Hematopoietic multipotent progenitor cell treated with erythropoietin and hydrocortisone succinate and interleukin-3 and kit ligand, for 8 days (in vitro differentiated cells): ENCODE measurements around the gene MPZL2.

Experiments
- DNase-seq: peaks from one replicate; pipeline ENCODE4 v3.0.0-alpha.2; 2015

MPZL2 gene

GRCh38 chr11:118216621-118217481, 47.2 kb downstream of the MPZL2 start:
- no peak for DNase-seq

DNA sequence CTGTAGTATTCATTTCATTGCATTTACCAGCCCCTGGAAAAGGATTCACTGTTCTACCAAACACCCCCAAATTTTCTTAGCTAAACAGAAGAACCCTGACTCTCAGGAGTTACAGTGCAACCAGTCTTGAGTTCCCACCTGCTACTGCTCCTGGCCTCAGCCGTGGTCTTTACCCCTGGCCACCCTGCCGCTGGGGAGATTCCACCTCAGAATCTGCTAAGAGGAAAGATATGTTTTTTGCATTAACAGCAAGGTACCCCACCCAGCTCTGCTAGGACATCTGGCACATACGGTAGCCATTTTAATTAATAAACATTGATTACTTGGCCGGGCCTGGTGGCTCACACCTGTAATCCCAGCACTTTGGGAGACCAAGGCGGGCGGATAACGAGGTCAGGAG, 48.3 kb downstream of the MPZL2 start:
- DNase-seq: no peak

GRCh38 chr11:118215262-118215661, 48.8 kb downstream of the MPZL2 start:
- no peak for DNase-seq

- DNase-seq: no peak
Measured at GRCh38 chr11:118214210-118214914, 49.7 kb downstream of the MPZL2 start.

- no peak for DNase-seq
Measured at GRCh38 chr11:118213781-118214180, 50.3 kb downstream of the MPZL2 start.

DNA sequence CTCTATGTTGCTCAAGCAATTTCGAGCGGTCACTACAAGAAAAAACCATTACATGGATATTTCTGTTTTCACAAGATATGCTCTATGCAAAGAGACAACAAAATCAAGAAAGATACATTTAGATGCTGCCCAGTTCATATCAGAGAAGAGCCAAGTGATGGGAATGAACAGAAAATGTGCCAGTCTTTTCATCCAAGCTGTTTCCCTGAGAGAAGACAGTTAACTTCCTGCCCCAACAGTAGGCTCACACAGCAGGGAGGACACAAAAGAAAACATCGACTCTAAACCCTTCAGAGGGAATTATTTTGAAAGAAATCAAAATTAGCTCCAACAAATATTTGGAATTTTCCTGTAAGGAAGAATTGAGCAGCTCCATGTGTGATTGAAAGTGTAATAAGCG, 50.9 kb downstream of the MPZL2 start:
- no peak for DNase-seq

GRCh38 chr11:118212781-118213191, 51.3 kb downstream of the MPZL2 start:
- DNase-seq: no peak

DNA sequence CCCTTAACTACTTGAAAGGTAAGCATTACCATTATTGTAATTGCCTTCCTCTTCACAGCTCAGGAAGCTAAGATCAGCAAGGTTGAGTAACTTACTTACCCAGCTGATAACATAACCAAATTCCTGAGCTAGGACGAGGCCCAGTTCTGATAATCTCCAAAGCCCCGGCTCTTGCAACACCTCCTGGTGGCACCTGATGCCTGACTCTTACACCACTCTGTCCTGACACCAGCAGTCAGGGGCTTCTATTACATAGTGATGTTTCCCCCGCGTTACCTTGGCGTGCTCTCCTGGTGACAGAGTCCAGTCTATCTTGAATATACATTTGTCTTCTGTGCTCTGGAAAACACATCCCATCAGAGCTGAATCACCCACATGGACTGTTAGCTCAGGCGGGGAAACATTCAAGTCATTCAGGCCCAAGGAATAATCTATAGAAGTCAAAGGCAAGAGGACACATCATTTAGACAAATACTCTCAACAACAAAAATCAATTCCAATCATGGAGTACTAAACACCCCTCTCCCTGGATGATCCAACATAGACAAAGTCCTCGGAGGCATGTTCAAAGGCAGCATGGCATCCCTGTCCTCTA, 51.9 kb downstream of the MPZL2 start:
- DNase-seq: no peak

DNA sequence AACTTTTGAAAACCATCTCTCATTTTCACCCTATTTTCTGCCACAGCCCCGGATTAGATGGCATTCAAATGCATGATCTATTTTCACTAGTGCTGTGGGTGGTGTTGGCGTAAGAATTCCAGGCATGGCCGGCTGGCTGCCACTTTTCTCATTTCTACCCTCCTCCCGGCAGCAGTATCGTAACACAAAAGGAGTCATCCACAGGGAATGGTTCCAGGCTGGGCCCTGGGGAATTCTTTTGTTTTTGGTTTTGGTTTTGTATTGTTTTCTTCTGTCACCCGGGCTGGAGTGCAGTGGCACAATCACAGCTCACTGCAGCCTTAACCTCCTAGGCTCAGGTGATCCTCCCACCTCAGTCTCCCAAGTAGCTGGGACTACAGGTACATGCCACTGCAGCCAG, 53.1 kb downstream of the MPZL2 start:
- no peak for DNase-seq

- DNase-seq: no peak
Measured at GRCh38 chr11:118210323-118210722, 53.8 kb downstream of the MPZL2 start.

DNA sequence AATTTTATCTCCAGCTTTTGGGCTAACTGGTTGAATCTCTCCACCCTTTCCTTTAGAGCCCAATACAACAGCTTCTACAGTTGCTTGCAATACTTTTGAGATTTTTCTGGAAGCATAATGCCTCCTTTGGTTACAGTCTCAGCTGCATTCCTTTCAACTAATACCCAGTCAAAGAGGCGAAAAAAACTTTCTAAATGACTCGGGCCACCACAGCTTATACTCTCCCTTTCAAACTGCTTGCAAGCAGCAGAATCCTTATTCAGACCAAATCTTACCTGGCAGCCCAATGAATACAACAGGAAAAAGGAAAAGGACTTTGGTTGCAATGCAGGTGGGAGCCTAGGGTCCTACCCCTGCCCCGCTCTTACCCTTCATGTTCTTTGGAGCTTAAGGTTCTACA, 55.1 kb downstream of the MPZL2 start:
- DNase-seq: no peak

GRCh38 chr11:118207079-118207478, 57.0 kb downstream of the MPZL2 start:
- no peak for DNase-seq

DNA sequence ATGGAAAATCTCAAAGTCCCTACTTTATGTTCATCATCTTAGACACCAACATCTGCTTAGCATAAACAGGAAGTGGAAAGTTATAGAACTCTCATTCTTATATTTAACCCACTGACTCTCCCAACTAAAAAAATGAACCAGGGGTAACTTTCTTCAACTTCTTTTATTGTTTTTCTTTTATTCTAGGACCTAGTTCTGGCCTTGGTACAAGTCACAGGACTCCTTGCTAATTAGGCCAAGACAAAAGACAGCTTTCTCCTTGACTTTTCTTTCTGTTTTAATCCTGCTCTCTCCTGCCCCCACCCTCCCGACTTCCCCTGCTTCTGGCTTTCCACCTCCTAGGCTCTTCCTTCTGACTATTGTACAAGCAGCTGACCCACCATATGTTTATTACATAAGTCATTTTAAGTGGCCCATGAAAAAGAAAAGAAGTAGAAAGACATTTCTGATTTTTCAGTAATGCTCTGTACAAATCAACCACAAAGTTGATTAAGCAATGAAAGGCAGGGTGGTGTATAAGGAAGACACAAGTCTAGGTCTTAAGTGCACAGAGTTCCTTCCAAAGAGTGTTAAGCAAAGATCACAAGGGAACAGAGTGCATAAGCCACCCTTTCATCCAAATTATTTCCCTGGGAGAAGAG, 57.6 kb downstream of the MPZL2 start:
- DNase-seq: no peak

GRCh38 chr11:118205606-118206378, 58.3 kb downstream of the MPZL2 start:
- DNase-seq: no peak
